ENCODE measurements around the gene CTU2.

Gene CTU2

DNA sequence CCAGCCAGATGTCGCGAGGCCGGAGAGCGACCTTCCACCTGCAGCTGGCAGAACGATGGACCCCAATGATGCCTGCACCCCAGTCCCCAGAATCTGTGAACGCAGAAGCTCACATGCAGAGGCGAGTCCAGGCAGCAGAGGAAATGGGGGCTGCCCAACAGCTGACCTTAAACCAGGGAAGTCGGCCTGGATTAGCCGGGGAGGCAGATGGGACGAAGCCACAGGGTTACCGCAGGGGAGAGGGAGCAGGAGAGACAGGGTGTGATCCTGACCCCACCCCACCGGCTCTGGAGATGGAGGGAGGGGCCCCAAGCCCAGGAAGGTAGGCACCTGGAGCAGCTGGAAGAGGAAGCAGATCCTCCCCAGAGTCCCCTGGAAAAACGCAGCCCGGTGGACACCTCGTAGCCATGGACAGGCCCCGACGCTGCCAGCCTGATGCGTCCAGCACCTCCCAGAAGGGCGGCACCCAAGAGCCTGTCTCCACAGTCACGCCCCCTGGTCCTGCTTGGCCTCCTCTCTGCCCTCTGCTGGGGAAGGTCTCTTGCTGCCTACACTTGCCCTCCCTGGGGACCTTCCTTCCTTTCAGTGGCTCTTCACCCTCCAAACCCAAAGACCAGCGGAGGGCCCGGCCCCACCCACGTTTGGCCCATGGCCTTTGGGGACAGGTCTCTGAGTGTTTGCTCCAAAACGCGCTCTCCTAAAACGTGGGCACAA, 41.4 kb downstream of the CTU2 start:
- no peak for DNase-seq

DNA sequence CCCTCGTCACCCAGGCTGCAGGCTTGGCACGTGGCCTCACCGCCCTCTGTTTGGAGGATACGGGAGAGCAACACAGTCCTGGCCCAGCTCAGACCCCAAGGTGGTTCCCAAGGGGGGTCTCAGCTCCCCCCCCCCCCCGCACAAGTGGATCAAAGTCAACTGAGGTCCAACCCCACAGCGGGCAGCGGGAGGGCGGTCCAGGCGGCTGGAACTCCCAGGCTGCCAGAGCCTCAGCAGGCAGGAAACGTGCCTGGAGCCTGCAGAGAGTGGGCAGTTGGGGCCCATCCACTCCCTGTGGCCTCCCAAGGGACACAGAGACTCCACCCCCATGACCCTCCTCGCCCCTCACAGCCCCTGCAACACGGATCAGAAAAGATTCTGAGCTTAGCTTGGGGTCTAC, 42.1 kb downstream of the CTU2 start:
- no peak for DNase-seq

DNA sequence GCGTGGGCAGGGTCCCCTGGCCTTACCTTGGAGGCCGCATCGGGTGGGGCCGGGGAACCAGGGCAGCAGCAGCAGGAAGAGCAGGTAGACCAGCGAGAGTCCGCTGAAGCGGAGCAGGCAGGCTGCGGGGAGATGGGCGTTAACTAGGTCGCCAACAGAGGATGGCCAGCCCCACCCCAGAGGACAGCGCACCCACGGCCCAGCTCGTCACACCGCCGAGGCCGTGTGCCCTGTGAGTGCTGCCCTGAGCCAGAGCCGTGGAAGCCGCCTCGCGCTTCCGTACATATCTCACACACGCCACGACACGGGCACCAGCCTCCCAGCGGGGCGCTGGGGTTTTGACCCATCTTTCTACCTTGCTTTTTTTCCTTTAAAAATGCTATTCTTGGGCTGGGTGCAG, 43.1 kb downstream of the CTU2 start:
- no peak for DNase-seq

DNA sequence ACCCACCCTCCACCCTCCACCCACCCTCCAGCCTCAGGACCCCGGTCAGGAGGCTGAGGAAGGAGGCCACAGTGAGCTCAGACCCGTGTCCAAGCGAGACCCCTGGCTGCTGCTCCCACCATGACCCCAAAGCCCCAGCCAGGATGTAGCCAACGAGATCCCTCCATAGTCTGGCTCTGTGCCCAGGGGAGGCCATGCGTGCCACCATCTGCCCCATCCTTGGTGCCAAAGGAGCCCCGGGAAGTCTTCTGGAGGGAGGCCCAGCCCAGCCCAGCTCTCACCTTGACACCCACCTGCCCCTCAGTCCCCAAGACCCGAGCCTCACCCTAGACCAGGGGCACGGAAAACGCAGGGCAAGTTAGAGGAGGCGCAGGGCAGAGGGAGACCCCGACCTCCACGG, 44.6 kb downstream of the CTU2 start:
- DNase-seq, result no peak

DNA sequence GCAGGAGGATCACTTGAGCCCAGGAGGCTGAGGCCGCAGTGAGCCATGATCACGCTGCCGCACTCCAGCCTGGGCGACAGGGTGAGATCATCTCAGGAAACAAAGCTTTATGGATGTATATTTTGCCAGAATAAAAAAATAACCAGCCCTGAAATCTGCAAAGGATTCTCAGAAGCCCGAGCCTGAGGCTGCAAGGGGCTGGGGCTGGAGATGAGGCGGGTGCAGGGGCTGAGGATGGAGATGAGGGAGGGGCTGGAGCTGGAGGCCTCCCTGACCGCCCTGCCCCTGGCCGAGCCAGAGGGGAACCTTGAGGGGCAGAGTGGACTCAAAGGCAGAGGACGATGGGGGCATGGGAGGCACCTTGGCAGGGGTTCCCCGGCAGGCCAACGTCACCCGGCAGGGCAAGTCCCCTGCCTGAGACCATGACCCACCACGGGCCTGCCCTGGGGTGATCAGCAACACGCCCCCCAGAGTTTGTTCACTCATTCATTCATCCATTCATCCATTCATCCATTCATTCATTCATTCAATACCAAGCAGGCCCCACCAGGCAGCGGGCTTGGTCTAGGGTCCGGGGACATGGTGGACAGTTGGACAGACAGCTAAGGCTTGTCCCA, 46.2 kb downstream of the CTU2 start:
- DNase-seq, result no peak

DNA sequence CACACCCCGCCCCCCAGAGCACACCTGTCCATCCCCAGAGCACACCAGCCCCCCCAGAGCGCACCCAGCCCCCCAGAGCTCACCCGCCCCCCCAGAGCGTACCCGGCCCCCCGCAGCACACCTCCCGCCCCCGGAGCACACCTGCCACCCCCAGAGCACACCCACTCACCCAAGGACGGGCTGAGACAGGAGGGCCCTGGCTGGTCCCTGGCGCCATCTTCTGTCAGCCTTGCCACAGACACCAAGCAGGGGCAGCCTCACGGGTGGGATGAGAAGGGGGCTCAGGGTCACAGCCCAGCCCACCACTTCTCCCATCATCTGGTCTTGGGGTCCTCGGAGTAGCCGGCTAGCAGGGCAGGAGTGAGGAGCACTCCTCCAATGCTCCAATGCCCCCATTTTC, 46.9 kb downstream of the CTU2 start:
- DNase-seq, result no peak

DNA sequence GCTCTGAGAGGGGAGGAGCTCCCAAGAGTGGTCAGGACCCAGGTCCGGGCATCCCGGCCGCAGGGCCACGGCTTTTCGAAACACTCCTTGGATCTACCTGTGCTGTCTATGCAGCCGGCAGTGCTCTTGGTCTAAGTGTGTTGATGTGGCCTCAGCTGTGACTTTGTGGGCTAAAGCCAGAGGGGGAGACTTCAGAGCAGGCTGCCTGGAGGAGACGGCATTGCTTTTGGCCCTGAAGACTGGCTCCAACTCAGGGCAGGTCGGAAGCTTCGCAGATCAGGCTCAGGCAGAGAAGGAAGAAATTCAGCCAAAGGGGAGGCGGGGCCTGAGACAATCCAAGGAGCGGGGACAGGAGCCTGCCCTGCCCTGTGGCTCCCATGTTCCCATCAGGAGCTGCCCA, 47.3 kb downstream of the CTU2 start:
- DNase-seq, result no peak

DNA sequence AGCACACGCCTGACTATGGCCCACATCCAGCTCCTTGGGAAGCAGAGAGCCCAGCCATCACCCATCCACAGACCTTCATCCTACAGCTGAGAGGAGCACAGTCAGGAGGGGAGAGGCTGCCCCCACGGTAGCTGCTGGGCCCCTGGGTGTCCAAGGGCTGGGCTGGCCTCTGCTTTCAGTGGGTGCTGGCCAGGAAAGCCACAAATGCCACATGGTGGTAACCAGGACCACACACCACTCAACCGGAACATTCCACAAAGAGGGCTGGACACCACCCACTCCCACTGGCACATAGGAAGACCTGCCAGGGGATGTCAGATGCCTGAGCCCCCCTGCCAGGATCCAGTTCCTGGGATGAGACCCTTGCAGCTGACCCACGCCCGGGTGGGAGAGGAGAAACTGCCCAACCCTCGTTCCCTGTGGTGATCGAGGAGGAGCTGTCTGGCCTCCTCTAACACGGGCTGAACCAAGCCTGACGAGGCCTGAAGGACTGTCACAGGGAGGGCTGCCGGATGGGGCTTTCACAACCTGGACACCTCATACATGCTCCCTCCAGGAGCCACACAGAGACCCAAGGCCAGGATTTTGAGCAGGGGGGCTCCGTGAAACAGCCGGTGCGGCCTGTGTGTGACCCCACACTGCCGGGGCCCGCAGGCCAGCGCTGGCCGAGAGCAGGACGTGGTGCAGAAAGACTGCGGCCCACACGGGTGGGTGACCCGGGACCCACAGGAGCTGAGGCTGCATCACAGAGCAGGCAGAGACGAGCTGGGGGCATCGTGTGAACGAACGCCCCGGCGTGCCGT, 48.0 kb downstream of the CTU2 start:
- DNase-seq, result no peak

DNA sequence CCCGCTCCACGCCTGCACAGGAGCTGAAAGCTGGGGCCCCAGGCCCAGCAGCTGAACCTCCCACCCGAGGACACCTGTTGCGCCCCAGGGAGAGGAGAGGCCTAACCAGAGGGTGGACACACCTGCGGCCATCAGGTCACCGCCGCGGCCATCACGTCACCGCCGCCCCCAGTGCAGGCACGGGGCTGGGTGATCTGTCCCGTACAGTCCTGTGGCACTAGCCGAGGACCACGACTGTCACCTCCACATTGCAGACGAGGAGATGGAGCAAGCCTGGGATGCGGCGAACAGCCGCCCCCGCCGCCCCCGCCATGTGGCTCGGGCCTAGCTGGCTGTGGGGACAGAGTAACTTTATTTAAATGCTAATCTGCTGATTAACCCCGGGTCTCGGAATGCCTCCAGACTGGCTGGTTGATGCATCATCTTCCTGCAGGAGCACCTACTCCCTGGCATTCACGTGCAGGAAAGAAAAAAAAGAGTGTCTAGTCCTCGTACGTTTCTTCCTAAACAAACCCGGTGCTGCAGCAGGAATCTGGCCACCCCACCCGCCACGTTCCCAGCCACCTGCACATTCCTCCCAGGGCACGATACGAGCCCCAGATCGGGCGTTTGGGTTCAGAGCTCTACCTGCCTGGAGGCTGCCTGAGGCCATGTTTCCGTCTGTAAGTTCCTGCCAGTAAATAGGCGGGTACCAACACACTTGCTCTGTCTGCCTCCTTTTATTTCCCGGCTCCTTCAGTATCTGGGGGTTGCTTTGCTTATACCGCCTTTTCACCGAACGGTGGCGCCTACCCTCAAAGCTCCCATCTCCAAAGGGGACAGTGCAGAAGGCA, 48.8 kb downstream of the CTU2 start:
- no peak for DNase-seq

DNA sequence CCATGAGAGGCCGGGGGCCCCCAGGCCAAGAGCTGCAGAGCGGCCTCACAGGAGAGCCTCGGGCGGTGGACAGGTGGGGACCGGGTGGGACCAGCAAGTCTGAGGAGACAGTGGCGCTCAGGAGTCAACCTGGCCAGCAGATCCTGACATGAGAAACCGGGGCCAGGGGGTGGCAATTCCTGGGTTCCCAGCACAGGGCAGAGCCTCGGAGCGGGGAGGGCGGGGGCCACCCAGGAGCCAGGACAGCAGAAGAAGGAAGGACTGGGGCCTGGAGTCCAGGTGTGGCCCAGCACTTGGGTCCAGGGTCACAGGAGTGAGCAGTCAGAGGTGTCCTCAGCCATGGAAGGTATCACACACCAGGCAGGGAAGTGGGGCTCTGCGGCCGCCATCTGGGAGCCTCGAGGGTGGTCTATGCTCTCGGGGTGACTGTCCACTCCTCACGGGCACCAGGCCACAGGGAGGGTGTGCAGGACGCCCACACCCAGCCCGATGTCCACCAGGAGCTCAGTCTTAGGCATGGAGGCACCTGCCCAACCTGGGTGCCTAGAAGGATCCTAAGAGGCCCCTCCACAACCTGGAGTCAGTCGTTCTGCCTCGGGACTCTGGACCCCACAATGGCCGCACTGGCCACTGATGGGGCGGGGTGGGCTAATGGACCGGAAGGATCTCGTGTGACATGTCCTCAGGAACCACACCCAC, 49.6 kb downstream of the CTU2 start:
- no peak for DNase-seq

DNA sequence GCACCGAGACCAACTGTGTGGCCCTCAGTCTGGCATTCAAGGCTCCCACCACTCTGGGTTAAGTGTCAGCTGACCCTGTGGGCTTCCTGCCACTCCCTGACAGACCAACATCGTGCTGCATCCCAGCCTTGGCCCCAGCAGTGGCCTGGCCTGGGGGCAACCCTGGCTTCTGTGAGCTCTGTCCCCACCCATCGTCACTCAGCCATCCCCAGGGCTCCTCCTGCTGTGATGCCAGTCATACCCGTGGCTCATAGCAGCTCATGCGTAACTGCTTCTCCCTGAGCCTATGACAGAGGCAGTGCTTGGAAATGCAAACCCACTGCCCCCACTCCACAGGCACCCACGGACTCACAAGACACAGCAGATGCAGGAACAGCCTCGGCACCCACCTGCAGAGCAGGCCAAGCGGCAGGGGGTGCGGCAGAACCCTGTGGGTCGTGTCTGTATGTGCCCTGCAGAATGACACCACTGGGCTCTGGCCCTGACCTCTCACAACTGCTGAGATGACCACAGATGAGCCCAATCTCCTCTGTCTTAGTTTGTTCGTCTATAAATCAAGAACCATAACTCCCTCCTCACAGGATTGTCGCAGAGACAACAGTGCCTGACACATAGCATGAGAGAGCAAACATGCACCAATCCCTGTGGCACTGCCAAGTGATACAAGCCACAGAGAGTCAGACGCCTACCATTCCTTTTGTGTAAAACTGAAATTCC, 52.1 kb downstream of the CTU2 start:
- DNase-seq, result no peak

DNA sequence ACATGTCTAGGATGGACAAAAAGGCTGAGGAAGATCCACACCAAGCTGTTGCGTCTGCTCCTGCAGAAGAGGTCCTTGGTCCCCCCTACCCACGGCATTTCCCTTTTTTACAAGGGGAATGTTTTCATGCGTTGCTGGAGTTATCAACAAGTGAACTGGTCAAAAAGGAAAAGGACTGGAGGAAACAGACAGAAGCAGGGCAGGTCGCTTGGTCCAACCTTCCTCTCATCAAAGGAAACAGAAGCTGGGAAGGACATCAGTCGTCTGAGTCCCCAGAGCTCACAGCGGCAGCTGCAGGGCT, 52.6 kb downstream of the CTU2 start:
- DNase-seq, result no peak

DNA sequence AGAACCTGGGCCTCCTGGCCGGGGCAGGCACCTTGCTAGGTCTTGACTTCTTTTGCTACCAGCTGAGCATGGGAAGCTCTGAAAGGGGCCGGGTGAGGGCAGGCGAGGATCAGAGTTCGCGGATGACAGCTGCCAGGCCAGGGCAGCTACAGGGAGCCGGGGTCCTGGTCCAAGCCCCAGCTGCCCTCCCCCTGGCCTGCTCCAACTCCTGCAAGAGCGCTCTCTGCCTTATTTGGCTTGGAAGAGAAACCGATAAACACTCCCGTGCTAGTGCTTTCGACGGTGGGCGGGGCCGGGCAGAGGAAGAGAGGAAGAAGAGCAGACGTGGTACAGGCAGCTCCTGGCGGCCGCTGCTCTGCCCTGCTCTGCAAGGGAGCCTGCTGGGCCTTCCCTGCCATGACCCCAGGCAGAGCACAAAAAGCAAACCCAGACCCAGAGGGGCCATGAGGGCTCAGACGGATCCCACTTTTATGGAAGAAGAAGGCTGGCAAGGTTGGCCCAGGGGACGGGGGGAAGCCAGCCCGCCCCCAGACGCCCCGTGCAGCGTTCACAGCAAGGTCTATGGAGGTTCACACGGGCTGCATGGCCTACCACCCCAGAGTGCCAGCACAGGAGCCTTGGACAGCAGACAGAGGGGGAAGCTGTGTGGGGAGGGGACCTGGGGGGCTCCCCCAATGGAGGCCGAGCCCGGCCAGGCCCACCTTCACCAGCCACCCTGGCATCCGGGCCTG, 53.1 kb downstream of the CTU2 start:
- DNase-seq, result peak in 1 of 4 experiments; percentile 27

DNA sequence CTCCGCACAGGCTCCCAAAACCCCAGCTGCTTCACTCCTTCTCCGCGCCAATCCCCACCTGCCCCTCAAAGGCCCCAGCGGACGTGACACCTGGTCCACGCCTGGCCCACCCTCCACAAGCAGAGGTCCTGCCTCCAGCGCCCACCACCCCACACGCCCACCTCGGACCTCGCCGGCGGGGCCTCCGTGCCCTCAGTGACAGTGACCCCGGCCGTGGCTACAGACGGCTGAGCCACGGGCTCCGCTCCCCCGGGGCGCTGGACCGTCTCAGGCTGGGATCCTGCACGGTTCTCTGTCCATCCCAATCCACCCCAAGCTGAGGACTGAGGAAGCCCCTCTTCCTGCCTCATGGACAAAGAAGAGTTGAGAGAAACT, 53.7 kb downstream of the CTU2 start:
- no peak for DNase-seq

DNA sequence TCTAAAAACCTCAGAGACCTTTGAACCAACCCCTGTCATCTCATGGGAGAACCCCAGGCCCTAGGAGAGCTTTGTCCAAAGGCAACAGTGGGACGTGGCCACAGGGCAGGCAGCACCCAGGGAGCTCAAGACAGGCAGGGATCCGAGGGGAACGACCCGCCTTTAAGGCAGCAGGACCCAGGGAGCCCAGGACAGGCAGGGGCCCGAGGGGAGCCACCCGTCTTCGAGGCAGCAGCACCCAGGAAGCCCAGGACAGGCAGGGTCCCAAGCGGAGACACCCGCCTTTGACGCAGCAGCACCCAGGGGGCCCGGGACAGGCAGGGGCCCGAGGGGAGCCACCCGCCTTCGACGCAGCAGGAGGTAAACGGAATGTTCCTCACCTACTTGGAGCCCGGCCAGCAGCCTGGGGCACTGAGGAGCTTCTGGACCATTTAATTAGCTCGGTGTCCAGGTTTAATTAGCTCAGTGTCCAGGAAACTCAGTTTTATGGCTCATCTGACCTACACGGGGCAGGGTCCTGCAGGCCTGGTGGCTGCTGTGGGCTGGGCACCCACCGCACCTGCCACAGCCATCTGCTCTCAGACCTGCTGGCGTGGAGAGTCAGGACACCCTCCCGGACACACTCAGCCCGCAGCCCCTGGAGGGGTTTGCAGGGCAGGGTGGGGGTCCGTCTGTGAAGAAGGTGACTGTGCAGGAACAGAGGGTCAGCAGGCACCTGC, 54.3 kb downstream of the CTU2 start:
- no peak for DNase-seq

DNA sequence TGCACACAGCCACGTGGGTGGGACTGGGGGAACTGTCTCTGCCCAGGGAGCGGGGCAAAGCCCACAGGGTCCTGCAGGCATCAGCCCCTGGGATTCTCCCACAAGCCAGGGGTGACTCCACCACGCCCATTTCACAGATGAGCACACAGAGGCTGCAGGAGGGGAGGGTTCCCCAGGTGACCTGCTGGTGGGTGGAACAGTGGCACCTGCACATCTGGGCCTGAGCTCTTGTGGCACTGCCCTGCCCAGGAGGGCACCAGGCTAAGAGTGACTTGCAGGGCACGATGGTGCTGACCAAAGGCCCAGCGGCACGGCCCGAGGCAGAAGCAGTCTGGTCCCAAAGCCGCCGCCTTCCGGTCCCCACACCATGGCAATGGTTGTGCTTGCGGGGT, 54.8 kb downstream of the CTU2 start:
- no peak for DNase-seq

DNA sequence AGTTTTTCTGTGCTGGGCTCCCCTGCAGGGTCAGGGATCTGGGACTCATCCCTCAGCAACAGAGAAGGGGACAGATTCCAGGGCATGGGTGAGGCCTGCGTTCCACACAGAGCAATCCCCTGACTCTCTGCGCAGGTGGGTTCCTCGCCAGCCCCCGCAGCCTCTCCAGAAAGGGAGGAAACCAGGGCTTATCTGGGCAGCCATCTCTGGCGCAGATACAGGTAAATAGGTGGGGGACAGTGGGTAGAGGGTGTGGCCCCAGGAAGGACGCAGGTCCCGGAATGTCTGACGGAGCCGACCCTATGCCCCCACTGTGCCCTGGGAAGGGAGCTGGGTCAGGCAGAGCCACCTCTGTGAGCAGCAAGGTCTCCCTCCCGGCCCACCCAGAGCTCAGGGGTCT, 55.5 kb downstream of the CTU2 start:
- DNase-seq, result no peak

DNA sequence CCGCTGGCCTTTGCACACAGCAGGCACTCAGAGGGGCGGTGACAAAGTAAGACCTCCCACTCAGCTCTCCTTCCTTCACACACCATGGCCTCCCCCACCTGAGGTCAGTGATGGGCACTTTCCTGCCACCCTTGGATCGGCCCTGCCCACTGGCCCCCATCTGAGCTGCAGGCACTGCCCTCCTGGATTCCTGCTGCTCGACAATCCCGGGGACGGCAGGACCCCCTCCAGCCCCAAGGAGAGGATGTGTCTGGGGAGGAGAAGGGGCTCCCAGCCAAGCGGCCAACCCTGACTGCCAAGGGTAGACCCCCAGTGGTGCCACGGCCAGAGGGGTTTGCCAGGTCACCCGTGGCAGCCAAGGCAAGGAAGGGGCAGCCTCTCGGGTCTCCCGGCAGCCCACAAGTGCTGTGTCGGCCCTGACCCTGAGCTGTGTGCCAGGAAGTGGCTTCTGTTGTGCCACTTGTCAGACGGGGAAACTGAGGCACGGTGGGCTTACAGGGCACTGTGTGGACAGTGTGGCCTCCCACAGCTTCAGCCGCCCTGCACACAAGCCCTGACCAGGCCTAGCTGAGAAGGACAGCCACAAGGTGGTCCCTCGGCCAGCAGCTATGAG, 56.1 kb downstream of the CTU2 start:
- no peak for DNase-seq

DNA sequence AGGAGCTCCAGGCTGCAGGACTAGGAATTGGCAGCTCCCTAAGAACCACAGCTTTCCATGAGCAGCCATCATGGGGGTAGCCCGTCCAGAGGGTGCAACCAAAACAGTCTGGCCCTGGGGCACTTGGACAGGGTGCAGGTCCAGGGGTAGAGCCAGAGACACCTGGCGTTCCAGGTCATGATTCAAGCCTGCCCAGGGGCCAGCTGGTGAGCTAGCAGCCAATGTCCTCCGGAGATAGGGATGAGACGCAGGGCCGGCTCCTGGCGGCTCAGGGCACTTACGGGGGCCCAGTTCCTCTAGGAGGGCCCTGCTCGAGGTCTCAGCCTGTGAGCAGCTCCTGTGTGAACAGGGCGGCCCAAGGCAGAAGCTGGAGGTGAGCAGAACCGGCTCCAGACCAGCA, 56.6 kb downstream of the CTU2 start:
- DNase-seq, result no peak

DNA sequence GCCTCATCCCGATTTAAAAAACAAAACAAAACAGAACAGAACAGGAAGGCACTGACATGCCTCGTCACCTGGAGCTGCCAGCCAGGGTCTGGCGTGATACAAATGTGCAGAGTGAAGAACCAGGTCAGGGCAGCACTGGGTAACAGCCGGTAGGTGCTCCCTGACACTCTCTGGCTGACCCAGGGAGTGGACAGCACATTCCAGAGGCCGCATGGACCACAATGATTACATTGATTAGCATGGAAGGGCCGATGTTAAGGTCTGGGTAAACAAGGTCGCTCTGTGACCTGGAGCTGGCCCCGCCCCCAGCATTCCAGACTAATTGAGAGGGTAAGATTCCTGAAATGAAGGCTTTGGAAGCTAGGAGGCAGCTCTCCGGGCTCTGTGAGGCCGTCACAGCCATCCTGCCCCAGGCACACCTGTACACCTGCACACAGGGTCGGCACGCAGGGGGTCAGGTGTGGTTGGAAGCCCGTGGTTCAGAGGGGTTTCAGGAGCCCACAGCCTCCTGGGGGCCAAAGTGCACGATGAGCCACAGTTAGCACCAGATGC, 57.3 kb downstream of the CTU2 start:
- no peak for DNase-seq
